Measurements from ENCODE around the gene TTLL8.

GRCh38 chr22:50084080-50084477 is 26.0 kb upstream of the TTLL8 start:
- TF ChIP-seq CTCF (IDR thresholded peaks at IDR 0.05; ENCODE audit: poor library complexity, severe bottlenecking) (no peak), EP300 (conservative IDR thresholded peaks at IDR 0.05; ENCODE audit: poor library complexity, severe bottlenecking) (no peak), REST (IDR thresholded peaks at IDR 0.05; ENCODE audit: borderline replicate concordance) (no peak), POLR2AphosphoS5 (IDR thresholded peaks at IDR 0.05) (no peak)
